Stromal cell of bone marrow (primary cell): Measurements from ENCODE around the gene PODNL1.

ENCODE experiments used
- DNase-seq: peaks from one replicate; pipeline ENCODE4 v3.0.0-alpha.2; 2012; ENCODE audit warnings: low read depth

Gene PODNL1, protein sequence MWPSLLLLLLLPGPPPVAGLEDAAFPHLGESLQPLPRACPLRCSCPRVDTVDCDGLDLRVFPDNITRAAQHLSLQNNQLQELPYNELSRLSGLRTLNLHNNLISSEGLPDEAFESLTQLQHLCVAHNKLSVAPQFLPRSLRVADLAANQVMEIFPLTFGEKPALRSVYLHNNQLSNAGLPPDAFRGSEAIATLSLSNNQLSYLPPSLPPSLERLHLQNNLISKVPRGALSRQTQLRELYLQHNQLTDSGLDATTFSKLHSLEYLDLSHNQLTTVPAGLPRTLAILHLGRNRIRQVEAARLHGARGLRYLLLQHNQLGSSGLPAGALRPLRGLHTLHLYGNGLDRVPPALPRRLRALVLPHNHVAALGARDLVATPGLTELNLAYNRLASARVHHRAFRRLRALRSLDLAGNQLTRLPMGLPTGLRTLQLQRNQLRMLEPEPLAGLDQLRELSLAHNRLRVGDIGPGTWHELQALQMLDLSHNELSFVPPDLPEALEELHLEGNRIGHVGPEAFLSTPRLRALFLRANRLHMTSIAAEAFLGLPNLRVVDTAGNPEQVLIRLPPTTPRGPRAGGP

DNA sequence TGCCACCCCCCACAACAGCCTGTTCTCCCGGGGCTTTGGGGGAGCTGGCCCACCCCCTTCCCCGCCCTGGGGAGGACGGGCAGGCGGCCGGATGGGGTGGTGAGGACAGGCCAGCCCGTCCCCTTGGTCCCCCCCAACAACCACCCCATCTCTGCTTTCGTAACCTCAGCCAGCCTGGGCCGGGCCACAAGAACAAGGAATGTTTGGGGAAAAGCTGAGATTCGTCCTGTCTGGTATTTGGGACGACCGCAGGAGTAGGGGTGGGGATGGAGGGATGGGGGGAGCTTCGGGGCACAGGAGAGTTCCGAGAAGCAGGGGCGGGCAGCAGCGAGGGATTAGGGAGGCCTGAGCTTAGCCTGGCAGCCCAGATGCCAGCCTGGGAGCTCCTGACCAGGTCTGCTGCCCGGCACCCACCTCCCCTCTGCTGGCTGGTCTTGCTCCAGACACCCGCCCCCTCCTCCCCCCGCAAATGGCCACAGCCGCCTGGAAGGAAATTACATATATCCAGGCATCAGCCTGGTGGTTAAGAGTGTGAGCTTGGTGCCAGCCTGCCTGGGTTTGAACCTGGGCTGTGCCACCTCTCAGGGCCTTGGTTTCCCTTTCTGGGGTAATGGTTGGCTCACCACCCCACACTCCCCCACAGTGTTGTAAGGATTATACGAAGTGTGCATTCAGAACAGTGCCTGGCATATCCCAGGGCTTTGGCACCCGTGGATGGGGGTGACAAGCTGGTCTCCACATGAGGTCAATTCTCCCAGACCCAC is at the start of gene PODNL1:
TSS of gene PODNL1 (minus strand) at position 117 of the 764 bp plus-strand sequence. CDS start 236 bp downstream, outside the sequence.
- peak; percentile 66 for DNase-seq

DNA sequence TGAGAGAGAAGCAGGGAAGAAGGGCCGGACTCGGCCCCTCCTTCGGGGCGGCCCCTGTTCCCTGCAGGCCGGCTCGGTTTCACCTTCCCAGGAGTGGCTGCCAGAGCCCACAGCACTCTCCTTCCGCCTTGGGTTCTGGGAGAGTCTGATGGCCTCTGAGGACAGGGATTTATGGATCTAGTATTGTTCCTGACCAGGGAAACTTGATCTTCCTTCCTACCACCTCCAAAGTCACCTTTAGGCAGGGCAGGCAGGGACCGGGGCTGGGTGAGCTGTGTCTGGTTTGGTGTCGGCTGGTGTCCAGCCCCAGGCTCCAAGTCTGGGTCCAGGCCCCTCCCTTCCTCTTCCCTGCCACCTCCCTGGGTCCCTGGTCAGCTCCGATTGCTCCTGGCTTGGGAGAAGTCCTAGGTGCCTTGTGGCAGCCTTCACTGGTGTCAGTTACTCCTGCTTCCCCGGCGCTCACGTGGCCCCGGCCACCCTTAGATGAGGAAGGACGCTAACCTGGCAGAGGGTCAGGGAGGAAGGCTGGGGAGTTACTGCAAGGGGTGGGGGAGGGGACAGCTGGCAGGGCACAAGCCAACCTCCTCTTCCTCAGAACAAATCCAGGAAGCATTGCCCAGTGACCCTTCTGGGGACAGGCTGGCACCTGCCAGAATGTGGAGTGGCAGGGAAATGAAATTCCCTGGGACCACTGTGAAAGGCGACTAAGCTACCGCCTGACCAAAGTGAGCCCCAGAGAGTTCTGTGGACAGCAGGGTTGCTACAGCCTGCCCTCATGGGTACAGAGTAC is 49.1 kb upstream of the PODNL1 start:
- no peak for DNase-seq

DNA sequence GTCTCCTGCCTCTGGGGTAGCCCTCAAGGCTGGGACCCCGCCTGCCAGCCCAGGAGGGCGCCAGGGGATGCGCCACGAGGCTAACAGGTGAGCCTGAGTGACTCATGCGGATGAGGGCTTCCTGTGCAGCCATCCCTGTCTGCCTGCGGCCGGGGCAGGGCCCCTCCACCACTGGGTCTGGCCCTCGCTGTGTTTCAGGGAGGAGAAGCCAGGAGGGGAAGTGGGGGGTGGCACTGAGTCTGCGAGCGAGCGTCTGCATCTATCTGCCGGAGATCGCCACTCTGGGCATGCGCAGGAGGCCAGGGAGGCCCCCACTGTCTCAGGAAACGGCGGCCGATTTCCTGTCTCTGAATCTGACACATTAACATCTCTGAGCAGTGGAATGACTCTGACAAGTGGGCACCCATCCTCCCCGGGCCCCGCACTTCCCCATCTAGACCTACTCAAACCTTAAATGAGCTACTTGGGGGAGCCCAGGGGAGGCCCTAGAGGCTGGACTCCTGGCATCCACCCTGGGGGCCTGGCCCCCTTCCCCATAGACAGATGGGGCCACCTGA is 48.2 kb upstream of the PODNL1 start:
- no peak for DNase-seq

DNA sequence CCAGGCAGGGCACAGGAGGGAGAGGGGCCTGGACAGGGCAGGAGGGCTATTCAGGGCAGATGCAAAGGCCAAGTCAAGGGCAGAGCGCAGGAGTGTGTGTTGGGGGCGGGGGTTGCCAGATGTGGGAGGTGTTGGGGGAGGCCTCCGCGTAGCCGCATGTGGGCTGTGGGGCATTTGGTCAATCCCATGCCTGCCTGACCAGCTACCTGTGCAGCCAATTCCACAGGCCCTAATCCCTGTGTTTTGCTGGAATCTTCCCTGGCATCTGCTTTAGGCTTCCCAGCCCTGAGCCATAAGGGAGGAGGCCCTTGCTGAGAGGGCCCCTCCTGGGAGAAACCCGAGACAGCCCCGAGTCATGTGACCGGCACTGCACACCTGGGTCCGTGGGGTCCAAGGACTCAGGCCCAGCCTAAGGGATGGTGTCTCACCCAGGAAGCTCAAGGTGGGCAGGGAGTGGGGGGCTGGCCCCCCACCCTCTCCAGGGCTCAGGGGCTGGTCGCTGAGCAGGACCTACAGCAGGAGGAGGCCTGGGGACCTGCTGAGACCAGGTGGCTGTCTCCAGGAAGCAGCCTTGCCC is 47.6 kb upstream of the PODNL1 start:
- no peak for DNase-seq

DNA sequence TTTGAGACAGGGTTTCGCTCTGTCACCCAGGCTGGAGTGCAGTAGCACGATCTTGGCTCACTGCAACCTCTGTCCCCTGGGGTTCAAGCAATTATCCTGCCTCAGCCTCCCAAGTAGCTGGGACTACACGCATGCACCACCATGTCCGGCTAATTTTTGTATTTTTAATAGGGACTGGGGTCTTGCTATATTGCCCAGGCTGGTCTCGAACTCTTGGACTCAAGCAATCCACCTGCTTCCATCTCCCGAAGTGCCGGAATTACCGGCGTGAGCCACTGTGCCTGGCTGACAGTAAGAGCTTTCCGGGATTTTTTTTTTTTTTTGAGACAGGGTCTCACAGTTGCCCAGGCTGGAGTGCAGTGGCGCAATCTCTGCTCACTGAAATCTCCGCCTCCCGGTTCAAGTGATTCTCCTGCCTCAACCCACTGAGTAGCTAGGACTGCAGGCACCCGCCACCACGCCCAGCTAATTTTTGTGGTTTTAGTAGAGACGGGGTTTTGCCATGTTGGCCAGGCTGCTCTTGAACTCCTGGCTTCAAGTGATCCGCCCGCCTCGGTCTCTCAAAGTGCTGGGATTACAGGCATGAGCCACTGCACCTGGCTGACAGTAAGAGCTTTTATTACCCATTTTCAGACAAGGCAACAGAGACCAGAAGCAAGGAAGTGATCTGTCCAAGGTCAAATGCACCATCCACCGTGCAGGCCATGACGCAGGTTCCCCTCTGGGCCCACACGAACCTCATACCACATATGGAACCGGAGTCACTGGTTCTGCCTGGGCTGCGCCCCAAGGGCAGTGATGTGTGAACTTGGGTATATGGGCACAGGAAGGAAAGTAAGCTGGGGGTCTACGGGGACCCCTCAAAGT is 46.9 kb upstream of the PODNL1 start:
- no peak for DNase-seq

DNA sequence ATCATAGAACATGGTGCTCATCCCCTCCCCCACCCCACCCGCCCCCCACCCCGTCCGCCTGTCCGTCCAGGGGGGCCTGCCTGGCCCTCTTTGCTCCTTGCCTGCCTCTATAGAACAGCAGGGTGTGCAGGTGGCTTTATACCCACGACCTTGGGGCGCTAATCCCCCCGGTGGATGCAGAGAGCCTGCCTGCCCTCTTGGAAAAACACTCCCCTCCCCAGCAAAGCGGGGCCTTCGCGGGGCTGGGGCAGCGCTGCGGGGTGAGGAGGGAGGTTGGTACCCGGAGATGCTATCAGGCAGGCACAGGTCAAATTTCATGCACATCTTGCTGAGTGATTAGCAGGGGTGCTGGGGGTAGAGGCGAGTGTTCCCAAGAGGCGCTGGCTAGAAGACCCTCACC is 46.0 kb upstream of the PODNL1 start:
- no peak for DNase-seq

DNA sequence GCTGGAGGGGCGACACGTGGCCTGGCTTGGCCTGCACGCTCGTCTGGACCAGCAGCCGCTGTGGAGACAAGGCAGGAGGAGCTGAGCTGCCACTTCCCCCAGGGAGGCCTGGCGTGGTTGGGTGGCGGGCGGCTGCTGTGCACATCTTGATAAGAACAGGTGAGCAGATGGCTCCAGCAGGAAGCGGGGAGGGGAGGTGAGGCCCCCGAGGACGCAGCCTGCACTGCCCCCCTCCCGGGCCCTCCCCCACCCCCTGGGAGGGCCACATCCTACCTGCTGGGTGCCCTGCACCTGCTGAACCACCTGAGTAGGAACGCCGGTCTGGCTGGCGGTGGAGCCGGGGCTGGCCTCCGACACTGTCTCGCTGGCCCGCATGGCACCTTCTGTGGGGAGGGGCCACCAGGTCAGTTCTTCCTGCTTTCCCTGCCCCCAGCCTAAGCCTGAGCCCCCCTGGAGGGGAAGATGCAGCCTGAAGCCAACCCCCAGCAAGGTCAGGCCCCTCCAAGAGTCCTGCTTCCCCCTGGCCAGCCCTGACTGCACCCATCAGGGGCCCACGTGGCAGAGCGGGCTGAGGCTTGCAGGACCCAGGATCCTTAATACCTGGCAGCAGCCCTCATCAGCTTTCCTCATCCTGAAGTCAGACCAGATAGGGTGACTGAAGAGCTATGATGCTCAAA is 45.1 kb upstream of the PODNL1 start:
- no peak for DNase-seq

DNA sequence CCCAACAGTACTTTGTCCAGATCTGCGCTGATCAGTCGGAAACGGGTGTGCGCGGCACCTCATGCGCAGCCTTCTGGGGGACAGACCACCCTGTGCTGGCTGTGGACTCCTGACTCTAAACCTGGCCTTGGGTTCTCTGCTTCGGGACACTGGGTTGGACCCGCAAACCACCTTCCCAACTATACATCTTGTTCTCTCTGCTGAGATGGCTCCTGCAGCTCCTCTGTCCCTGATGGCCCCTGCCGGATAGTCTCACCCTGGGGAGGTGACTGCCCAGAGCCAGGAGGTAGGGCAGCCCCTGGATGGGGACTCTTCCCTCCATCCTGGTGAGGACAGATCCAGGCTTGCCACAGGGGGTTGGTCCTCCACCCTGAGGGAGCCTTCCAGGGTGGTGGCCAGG is 44.6 kb upstream of the PODNL1 start:
- no peak for DNase-seq

DNA sequence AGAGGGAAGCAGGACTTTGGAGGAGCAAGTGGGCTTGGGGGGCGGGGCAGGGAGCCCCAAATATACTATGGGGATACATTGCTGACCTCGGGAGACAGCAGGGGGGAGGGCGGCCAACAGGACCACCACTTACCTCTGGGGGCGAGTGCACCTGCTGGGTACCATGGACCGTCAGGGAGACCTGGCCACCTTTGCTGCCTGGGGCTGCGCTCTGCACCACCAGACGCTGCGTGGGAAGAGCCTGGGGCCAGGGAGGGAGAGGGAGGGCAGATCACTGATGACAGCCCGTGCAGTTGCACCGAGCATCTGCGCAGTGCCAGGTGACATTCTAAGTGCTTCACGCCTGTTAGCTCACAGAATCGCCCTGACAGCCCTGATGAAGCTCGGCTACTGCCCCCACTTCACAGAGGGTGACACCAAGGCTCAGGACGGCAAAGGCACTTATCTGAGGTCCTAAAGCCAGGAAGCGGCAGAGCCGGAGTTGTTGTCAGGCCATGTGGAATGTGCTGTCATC is 43.8 kb upstream of the PODNL1 start:
- no peak for DNase-seq

DNA sequence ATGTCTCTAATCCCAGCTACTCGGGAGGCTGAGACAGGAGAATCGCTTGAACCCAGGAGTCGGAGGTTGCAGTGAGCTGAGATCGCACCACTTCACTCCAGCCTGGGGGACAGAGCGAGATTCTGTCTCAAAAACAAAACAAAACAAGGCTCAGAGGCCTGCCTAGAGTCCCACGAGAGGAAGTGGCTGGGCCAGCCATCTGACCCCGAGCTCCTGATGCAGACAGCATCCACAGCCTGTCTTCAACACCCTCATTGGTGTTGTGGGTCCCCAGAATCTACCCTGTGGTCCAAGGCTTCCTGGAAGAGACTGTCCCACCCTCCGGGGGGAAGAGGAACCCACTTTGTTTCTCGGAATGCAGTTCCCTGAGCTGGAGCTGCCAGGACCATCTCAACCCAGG is 43.2 kb upstream of the PODNL1 start:
- no peak for DNase-seq

DNA sequence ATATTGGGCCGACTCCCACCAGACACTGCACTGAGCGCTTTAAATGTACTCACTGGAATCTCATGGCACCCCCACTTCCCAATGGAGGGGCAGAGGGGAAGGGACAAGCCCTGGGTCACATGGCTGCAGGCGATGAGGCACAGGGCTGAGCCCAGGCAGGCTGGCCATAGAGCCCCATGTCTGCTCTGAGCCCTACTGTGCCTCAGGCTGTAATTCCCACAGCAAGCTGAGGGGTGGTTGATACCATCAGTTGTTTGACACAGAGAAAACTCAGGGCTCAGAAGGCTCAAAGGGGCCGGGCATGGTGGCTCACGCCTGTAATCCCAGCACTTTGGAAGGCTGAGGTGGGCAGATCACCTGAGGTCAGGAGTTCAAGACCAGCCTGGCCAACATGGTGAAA is 42.8 kb upstream of the PODNL1 start:
- no peak for DNase-seq

DNA sequence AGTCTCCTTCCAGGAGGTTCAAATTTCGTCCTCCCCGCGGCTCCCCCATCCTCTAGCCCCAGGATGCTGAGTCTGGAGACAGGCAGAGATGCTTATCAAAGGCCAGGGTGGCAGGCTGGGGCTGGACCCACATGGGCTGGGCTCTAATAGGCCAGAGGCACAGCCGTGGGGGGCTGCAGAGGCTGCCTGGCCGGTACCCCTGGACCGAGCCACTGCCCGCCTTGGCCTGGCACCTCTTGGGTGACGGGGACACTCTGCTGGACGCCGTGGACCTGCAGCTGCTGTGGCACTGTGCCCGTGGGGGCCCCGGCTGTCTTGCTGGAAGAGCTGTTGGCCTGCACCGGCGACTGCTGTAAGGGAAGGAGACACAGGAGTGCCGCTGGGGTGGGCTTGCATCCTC is 42.1 kb upstream of the PODNL1 start:
- DNase-seq = no peak

DNA sequence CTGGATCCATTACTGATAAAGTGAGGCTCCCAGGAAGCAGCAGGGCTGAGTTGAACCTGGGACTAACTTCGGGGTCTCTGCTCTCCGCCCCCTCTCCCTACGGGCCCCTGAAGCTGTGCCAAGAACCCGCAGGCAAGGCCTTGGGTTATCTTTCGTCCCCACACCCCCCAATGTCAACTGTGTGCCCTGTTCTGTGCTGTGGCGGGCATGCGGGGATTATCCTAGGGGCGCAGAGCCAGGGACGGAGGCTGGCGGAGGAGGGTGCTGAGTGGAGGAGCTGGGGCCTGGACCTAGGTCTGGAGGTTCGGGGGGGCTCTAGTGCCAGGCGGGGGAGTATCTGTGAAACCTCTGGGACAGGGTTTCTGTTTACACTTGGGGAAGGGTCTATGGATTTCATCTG is 41.5 kb upstream of the PODNL1 start:
- DNase-seq = no peak

DNA sequence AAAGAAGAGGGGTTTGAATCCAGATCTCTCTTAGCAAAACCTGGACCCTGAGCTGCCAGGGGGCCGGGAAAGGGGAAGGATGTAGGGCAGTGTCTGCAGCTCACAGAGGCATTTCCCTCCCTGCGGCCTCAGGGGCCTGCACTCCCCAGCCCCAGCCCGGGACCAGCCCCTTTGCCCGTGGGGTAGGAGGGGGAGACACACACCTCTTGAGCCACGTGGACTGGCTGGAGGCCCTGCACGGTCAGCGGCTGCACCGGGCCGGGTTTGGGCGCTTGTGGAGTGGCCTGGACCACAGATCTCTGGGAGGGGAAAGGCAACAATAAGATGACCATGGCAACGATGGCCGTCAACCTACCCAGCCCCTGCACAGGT is 41.0 kb upstream of the PODNL1 start:
- DNase-seq = no peak

DNA sequence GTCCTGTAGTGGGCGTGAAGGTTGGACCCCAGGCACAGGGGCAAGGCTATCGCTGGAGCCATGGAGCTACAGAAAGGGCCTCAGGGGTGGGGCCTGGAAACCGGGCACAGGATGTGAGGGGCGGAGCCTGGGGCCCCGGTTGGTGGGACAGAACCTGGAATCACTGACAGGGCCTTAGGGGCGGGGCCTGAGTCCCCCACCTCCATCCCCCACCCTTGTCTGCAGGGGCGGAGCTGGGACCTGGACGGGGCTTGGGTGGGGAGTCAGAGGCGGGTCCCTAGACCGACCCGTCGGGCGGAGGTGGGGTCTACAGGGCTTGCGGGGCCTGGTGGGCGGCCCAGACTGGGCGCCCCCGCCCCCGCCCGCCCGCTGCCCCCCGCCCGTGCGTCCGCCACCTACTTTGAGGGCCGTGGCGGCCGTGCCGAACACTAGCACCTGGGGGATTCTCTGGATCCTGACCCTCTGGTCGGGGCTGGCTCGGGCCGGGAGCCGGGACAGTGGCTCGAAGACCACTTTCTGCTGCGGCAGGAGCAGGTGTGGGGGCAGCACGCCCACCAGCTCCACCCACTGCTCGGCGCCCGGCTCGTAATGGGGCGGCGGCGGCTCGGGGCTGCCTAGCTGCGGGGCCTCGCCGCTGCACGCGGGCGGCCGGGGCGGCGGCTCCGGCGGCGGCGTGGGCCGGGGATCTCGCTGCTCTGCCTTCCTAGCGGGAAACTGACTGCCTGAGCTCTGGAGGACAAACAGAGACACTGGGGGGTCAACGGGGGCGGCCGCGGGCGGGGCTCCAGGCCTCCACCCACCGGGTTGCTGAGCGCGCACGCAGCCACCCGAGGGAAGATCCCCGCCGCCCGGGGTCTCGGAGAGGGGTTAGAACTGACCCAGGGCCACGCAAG is 40.4 kb upstream of the PODNL1 start:
- no peak for DNase-seq

DNA sequence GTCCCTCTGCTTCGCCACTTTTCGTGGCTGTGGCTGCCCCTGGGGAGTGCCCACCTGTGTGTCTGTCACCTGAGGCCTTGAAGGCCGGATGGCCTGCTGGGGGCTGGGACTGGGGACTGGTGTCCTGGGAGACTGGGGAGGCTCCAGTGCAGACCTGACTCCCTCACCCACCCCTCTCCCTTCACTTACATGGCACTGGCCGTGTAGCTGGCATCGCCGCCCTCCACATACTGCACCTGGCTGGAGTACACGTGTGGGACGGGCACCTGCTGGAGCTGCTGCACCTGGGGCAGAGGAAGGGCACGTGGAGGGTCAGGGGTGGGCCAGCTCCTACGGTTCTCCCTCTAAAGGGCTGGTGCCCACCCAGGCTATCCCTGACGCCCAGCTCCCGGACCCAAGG is 39.6 kb upstream of the PODNL1 start:
- no peak for DNase-seq

DNA sequence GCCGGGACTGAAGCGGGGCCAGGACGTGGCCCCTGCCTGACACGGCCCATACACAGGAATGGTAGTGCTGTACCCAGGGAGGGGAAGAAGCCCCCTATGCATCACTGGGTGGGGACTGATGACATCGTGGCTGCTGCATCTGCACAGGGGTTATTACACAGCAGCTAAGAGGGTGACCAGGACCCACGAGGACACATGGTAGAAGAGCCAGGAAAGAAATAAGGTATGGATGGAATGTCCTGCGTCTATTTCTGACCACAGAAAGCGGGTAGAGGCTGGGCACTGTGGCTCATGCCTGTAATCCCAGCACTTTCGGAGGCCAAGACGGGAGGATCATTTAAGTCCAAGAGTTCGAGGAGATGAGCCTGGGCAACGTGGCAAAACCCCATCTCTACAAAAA is 38.2 kb upstream of the PODNL1 start:
- DNase-seq = no peak

DNA sequence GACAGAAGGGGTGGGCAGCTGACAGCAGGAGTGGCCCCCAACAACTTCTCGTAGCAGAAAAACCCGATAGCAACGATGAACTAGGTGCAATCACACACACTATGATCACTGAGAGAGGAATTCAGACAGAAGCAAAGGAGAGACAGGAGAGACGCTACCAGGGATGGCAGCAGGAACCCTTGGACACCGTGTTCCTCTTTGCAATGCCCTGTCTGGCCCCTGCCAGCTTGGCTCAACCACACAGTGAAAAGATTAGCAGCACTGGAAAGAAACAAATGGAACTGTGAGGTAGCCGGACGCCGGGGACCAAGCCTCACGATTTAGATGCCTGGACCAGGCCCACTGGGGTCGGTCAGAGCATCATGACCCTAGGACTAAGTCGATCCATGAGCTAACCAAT is 37.7 kb upstream of the PODNL1 start:
- no peak for DNase-seq

DNA sequence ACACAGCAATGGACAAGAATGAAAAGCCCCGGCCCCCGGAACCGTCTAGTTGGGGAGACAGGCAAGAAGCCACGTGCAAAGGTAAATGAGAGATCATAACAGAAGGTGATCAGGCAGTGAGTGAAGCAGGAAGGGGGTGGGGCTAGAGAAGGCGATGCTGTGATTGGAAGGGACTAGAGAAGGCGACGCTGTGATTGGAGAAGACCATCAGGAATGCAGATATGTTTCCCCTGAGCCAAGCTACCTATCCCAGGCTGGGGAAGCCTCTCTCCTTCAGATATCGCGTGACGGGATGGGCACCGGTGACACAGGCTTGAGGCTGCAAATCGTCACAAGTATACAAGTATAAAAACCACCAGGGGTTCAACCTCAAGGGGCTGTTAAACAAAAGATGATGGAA is 35.9 kb upstream of the PODNL1 start:
- DNase-seq = no peak
